Measurements from ENCODE around the gene EFR3B. TPM values are rescaled to one million over a fixed set of nuclear protein-coding genes. Genes with fewer than 3 reads are reported as not detected.

Gene EFR3B
- total and polyA plus RNA-seq, 2 of the 4 experiments (the other 2 are of a cell fraction): 0.38 to 0.90 TPM

DNA sequence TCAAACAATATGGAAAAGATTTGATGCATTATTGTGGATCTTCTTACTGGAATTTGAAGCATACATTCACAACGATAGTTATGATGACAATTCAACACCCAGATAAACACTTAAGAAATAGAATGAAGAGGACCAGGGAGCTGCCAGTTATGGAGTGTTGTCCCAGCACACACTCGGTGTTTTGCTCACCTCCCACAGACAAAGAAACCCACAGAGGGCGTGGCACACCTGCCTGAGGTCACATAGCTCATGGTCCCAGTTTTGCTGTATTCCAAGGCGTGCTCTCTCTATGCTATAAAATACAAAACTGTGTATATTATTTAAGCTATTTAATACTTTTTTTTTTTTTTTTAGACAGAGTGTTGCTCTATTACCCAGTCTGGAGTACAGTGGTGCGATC lies 31.1 kb downstream of the EFR3B start:
- no peak for TF ChIP-seq FOS (IDR thresholded peaks at IDR 0.05; ENCODE audit: low read depth, low read length)
- TF ChIP-seq CHD1 (IDR thresholded peaks at IDR 0.05; ENCODE audit: low read depth, low read length): no peak
- no peak for TF ChIP-seq NFE2L2 (IDR thresholded peaks at IDR 0.05; ENCODE audit: low read depth, low read length)
- no peak for TF ChIP-seq RCOR1 (IDR thresholded peaks at IDR 0.05; ENCODE audit: insufficient replicate concordance, low read length)
- TF ChIP-seq, protein P1, sequence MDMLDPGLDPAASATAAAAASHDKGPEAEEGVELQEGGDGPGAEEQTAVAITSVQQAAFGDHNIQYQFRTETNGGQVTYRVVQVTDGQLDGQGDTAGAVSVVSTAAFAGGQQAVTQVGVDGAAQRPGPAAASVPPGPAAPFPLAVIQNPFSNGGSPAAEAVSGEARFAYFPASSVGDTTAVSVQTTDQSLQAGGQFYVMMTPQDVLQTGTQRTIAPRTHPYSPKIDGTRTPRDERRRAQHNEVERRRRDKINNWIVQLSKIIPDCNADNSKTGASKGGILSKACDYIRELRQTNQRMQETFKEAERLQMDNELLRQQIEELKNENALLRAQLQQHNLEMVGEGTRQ (IDR thresholded peaks at IDR 0.05; ENCODE audit: low read depth, low read length): no peak
- TF ChIP-seq MAFK (IDR thresholded peaks at IDR 0.05; ENCODE audit: low read depth, low read length): no peak
- TF ChIP-seq BHLHE40 (IDR thresholded peaks at IDR 0.05; ENCODE audit: low read depth, low read length): no peak
- no peak for TF ChIP-seq CEBPB (IDR thresholded peaks at IDR 0.05; ENCODE audit: low read depth, low read length)
- TF ChIP-seq, protein P2, sequence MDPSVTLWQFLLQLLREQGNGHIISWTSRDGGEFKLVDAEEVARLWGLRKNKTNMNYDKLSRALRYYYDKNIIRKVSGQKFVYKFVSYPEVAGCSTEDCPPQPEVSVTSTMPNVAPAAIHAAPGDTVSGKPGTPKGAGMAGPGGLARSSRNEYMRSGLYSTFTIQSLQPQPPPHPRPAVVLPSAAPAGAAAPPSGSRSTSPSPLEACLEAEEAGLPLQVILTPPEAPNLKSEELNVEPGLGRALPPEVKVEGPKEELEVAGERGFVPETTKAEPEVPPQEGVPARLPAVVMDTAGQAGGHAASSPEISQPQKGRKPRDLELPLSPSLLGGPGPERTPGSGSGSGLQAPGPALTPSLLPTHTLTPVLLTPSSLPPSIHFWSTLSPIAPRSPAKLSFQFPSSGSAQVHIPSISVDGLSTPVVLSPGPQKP (IDR thresholded peaks at IDR 0.05; ENCODE audit: borderline replicate concordance, low read depth, low read length): no peak
- no peak for TF ChIP-seq RAD21 (IDR thresholded peaks at IDR 0.05; ENCODE audit: low read length)
- no peak for TF ChIP-seq MAZ (IDR thresholded peaks at IDR 0.05; ENCODE audit: borderline replicate concordance, low read depth, low read length)
- TF ChIP-seq POLR2A (IDR thresholded peaks at IDR 0.05; ENCODE audit: low read depth, low read length): no peak
- TF ChIP-seq SMC3 (IDR thresholded peaks at IDR 0.05; ENCODE audit: low read depth, low read length): no peak
- no peak for TF ChIP-seq RFX5 (IDR thresholded peaks at IDR 0.05; ENCODE audit: low read depth, low read length)
- DNase-seq (no peak), ATAC-seq (ENCODE audit: low read depth) (no peak)
- Histone ChIP-seq H3K9me3 (ENCODE audit: control insufficient read depth, insufficient read depth, low read length) (no peaks in the 10 kb centered on the region), H3K4ac (ENCODE audit: low read depth, low read length) (no peak overlapping the region), H3K27me3 (ENCODE audit: control insufficient read depth, insufficient read depth, low read length) (peaks cover 12% of the 10 kb centered on the region), H2AK5ac (ENCODE audit: low read depth, low read length) (no peak overlapping the region), H3K4me3 (ENCODE audit: insufficient read depth, low read depth, low read length) (no peak overlapping the region), H4K20me1 (ENCODE audit: insufficient read depth, low read length) (peaks cover 4% of the 10 kb centered on the region; the same call in 1 of the 2 replicates), H3K9me1 (ENCODE audit: insufficient read depth, low read length) (no peaks in the 10 kb centered on the region), H3K18ac (ENCODE audit: low read depth, low read length) (no peak overlapping the region), H3K4me2 (ENCODE audit: low read depth, low read length) (no peak overlapping the region), H4K5ac (ENCODE audit: low read depth, low read length) (no peak overlapping the region), H3K79me1 (ENCODE audit: low read depth in 1 of 2, low read length in 2 of 2) (no peaks in the 10 kb centered on the region), H3K14ac (replicated peaks; ENCODE audit: low read depth, low read length) (no peak overlapping the region), H2AFZ (replicated peaks; ENCODE audit: low read length, poor library complexity) (no peak overlapping the region), H3K9ac (ENCODE audit: low read depth, low read length) (no peak overlapping the region), H2AK9ac (replicated peaks; ENCODE audit: low read depth, low read length, poor library complexity) (no peak overlapping the region), H4K91ac (ENCODE audit: insufficient read depth, low read depth, low read length) (no peak overlapping the region), H2BK120ac (ENCODE audit: low read depth, low read length) (no peak overlapping the region), H2BK5ac (ENCODE audit: low read depth, low read length, poor library complexity, severe bottlenecking) (no peak overlapping the region), H3K36me3 (ENCODE audit: control insufficient read depth, insufficient read depth, low read length) (no peaks in the 10 kb centered on the region), H3K4me1 (ENCODE audit: control insufficient read depth, insufficient read depth, low read length) (peaks cover 2% of the 10 kb centered on the region; the same call in 1 of the 2 replicates), H3K23ac (ENCODE audit: low read depth, low read length) (no peak overlapping the region), H3K27ac (ENCODE audit: insufficient read depth, low read length) (no peak overlapping the region), H2BK20ac (ENCODE audit: low read depth, low read length) (no peak overlapping the region), H3K56ac (ENCODE audit: extremely low read depth, insufficient read depth, low read length) (no peak overlapping the region), H2BK15ac (ENCODE audit: low read depth, low read length) (no peak overlapping the region), H4K8ac (ENCODE audit: low read depth in 2 of 2, low read length in 2 of 2) (no peak overlapping the region)
- no CpG with 5 or more reads among the region's 5 CpGs for WGBS, 2 experiments (ENCODE audit: extremely low coverage in 2 of 2, insufficient read length in 1 of 2)
- dilution Hi-C loops (cut with HindIII; ENCODE audit: low sequenced_read_pairs, unreplicated experiment): no loop called here
- intact Hi-C loops (cut with micrococcal nuclease): no loop called here
- POLR2A ChIA-PET (ENCODE audit: unreplicated experiment): no interaction called here
- in situ Hi-C loops (cut with MboI; ENCODE audit: low sequenced_read_pairs): no loop called here
- BruUV-seq (replicated peaks): no TSS peak
- CTCF ChIA-PET: no interaction called here

All from IMR-90 (cell line).